HG02884 (cell line): ENCODE data around the gene ENPP7.

Experiments
- ATAC-seq: cut with Tn5 transposase; IDR thresholded peaks from one replicate; pipeline ENCODE4 v1.9.1; 2021; ENCODE audit warnings: mild to moderate bottlenecking, moderate library complexity; ENCODE audit not compliant: unreplicated experiment

Gene ENPP7

DNA sequence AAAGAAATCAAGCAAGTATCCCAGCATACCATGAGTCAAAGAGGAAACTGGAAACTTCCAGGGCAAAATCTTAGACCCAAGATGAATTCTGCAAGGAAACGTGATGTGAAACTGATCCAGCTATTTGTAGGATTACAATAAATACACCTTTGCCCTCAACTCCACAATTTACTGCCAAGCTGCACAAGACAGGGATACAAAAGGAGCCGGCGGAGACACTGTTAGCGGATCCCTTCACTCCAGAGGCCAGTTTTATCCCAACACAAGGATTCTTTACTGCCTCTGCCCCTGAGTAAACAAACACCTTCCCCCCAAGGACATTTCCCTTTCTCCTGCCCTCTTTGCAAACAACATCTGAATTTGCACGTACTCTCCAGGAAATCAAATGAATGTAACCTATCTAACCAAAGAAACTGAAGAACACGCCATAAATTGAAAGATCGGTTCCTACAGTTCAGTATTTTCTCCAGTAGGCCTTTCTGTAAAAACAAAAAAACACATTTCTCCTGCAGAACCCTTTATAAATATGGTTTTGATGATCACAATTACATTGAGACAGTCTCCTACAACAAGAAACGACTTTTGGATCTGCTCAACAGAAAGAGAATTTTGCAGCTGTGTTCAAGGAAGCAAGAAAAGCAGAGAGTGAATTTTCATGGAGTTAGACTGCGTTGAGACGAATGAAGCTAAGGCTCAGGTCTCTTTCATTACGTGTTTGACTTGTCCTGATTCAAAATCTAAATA is 45.8 kb downstream of the ENPP7 start:
- no peak for ATAC-seq

GRCh38 chr17:79777120-79777893 is 46.6 kb downstream of the ENPP7 start:
- no peak for ATAC-seq

GRCh38 chr17:79777894-79778503 is 47.3 kb downstream of the ENPP7 start, which contains the start of gene CBX2:
CBX2 (plus strand) TSS chr17:79778148; CDS start chr17:79778236, 88 bp downstream.
- no peak for ATAC-seq

GRCh38 chr17:79778504-79779083 is 47.9 kb downstream of the ENPP7 start:
- no peak for ATAC-seq

DNA sequence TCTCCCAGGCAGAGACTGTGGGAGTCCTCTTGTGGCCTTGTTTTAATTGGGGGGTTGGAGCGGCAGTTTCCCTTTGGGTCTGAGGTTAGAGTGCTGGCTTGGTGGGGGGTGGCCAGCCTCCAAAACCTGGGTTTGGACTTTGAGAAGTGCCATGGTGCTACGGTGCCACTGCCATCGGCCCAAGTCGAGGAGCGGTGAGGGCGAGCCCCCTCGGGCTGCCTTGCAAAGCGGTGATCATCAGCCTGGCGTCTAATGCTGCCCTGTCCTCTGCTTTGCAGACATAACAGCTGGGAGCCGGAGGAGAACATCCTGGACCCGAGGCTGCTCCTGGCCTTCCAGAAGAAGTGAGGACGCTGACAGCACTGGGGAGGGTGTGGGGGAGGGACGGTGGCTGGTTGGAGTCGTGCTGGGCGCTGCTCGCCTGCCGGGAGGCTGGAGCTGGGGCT is 48.4 kb downstream of the ENPP7 start:
- no peak for ATAC-seq

- ATAC-seq, result no peak
Observed at GRCh38 chr17:79779661-79780365, 49.1 kb downstream of the ENPP7 start.

DNA sequence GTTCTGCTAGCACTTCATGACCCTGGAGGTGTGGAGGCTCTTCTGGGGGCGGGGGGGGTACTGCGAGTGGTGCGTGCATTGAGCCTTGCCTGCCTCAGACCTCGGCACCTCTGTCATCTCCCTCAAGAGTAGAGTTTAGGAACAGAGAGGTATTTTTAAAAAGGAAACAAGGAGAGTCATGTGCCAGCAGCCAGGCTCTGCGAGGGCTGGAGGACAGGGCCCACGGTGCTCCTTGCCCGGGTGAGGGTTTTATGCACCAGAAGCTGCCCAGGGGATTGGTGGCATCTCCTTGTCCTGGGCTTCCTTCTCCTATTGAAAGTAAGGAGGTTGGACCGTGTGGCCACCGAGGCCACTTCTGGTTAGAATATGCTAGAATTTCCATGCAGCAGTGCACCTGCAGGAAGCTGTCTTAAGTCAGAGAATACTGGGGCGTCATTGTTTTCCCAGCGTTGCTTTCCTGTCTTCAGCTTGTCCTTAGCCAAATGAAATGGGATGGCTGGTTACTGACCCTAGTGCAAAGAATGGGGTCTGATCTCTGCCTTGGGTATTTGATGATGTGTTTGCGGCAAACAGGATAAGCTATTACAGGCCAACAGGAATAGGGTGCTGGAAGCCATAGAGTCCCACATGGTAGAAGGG is 50.4 kb downstream of the ENPP7 start:
- ATAC-seq, result no peak

DNA sequence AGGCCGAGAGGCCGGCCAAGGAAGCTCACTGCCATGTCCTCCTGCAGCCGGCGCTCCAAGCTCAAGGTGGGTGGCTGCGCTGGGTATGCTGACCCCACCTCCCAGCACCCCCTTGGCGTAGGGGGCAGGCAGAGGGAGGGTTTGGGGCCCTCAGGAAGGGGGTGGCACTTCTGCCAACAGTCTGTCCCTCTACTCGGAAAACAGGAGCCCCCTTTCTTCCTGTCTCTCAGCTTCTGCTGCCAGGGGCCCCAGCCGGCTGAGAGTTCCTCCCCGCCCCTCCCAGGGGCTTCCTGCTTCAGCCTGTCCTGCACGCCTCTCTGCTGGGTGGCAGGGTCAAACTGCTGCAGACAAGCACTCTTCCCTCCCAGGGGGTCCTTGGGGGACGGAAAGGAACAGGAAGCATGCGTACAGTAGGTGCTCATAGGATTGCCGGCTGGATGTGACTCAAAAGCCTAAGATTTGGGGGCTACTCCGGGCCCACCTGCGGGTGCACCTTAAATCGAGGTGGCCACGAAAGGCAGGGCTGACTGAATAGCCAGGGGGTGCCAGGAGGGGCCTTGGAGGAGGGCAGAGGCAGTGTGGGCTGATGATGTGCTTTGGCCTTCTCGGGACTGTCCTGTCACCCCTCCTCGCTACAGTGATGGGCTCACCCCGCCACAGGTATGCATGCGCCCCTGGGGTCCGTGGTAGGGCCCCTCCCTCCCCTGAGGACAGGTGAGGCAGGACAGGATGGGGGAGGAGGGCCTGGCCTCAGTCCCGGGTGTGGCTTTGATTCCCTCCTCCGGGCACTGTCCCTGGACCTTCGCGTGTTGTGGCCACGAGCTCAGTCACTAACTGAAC is 51.2 kb downstream of the ENPP7 start:
- ATAC-seq, result no peak

DNA sequence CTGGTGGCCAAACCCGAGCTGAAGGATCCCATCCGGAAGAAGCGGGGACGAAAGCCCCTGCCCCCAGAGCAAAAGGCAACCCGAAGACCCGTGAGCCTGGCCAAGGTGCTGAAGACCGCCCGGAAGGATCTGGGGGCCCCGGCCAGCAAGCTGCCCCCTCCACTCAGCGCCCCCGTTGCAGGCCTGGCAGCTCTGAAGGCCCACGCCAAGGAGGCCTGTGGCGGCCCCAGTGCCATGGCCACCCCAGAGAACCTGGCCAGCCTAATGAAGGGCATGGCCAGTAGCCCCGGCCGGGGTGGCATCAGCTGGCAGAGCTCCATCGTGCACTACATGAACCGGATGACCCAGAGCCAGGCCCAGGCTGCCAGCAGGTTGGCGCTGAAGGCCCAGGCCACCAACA is 53.1 kb downstream of the ENPP7 start:
- ATAC-seq, result no peak

- ATAC-seq, result no peak
Observed at GRCh38 chr17:79784353-79785016, 53.7 kb downstream of the ENPP7 start.

DNA sequence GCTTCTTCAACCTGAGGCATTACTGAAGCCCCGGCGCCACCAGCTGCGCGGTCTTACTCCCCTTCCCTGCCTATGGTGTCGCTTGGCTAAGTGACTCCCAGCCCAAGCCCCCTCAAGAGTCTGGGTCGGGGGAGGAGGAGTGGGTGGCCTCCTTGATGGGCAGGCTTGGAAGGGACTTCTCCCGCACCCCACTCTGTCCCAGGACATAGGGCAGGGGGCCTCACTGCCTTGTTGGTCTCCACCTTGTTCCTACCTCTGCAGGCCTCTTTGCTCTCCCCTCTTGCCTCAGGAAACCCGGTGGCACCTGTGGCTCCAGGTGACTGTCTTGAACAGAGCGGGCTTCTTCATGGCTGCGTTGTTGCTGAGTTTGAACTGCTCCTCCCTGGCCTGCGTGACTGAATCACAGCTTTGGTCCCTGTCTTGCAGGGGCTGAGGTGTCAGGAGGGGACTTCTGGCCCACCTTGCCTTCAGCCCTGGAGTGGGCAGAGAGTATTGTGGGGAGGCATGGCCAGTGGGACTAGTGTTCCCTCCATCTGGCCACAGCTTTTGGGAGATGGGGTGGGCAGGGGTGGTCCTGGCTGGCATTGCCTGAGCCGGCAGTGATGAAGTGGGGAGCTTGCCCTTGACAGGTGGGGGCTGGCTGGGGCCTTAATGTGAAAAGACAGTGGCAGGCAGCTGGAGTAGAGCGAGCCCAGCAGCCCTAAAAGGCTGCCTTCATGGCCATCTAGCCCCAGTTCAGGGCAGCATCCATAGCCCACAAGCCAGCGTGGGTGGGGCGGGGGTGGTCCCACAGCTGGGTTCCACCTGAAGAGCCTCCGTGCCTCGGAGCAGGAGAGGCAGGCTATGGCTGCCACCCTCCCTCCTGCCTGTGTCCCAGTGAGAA is 54.5 kb downstream of the ENPP7 start:
- no peak for ATAC-seq

- no peak for ATAC-seq
Observed at GRCh38 chr17:79785900-79786810, 55.4 kb downstream of the ENPP7 start.

- no peak for ATAC-seq
Observed at GRCh38 chr17:79786930-79787643, 56.3 kb downstream of the ENPP7 start.

DNA sequence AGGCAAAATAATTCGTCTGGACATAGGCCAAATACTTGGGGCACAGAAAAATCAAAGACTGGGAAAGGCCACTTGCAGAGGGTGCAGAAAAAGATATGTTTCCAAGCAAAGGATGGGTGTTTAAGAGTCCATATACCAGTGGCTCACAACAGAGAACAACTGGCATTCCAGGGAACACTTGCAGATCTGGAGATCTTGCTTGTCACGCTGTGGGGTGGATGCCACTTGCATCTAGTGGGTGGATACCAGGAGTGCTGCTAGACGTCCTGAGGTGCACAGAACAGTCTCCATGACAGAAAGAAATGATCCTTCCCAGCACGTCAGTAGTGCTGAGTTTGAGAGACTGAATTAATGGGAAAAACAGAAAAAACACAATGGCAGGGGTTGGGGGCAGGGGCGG is 57.7 kb downstream of the ENPP7 start:
- ATAC-seq, result no peak

GRCh38 chr17:79788989-79789942 is 58.5 kb downstream of the ENPP7 start:
- no peak for ATAC-seq
